ENCODE results near the gene COX11. TPM values are rescaled to one million over a fixed set of nuclear protein-coding genes. Genes with fewer than 3 reads are reported as not detected.

Gene COX11
- total and polyA plus RNA-seq, 12 donors, result 18.9 to 64.6 (median 55.8) TPM

DNA sequence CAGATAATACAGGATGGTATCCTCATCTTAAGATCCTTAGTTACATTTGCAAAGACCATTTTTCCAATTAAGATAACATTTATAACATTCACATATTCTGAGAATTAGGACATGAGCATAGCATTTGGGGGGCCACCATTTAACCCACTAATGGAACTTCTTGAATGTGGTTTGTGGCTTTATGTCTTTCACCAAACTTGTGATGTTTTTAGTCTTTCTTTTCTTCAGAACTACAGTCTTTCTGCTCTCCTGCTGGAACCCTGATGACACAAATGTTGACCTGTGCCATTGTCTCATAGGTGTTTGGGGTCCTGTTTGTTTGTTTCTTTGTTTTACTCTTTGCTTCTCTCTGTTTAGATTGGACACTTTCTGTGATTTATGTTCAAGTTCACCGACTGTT is 23.2 kb downstream of the COX11 start:
- ATAC-seq (no peak), DNase-seq (no peak)
- no peaks in the 10 kb centered on the region for H3K9me3 ChIP-seq
- 72% methylated on average over 1 of the region's 1 CpG for WGBS, 2 donors
- TF ChIP-seq, protein P1, sequence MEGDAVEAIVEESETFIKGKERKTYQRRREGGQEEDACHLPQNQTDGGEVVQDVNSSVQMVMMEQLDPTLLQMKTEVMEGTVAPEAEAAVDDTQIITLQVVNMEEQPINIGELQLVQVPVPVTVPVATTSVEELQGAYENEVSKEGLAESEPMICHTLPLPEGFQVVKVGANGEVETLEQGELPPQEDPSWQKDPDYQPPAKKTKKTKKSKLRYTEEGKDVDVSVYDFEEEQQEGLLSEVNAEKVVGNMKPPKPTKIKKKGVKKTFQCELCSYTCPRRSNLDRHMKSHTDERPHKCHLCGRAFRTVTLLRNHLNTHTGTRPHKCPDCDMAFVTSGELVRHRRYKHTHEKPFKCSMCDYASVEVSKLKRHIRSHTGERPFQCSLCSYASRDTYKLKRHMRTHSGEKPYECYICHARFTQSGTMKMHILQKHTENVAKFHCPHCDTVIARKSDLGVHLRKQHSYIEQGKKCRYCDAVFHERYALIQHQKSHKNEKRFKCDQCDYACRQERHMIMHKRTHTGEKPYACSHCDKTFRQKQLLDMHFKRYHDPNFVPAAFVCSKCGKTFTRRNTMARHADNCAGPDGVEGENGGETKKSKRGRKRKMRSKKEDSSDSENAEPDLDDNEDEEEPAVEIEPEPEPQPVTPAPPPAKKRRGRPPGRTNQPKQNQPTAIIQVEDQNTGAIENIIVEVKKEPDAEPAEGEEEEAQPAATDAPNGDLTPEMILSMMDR (IDR thresholded peaks at IDR 0.05), result no peak
- no peak overlapping the region for H3K27ac ChIP-seq
- H3K4me1 ChIP-seq, result no peaks in the 10 kb centered on the region
- H3K36me3 ChIP-seq, result peaks cover 0 to 15% (median 0%) of the 10 kb centered on the region in 9 donors
- no peaks in the 10 kb centered on the region for H3K27me3 ChIP-seq
- intact Hi-C loops (cut with DNase I), result no loop called here
- no peak overlapping the region for H3K4me3 ChIP-seq

DNA sequence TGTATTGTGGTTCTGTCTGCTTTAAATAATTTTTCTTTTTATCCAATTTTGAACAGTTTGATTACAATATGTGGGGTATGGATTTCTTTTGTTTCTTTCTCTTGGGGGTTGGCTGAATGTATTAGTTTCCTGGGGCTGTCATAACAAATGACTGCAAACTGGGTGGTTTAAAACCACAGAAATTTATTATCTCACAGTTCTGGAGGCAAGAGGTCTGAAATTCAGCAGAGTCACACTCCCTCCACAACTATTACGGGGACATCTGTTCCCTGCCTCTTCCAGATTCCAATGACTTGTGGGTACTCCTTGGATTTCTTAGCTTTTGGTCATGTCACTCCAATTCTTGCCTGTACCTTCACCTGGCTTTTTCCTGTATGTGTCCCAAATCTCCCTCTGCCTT is 23.7 kb downstream of the COX11 start:
- no peaks in the 10 kb centered on the region for H3K9me3 ChIP-seq
- ATAC-seq (no peak), DNase-seq (no peak)
- H3K27me3 ChIP-seq, result no peaks in the 10 kb centered on the region
- TF ChIP-seq, protein P1 (IDR thresholded peaks at IDR 0.05), result no peak
- H3K36me3 ChIP-seq, result peaks cover 0 to 15% (median 0%) of the 10 kb centered on the region in 9 donors
- no peak overlapping the region for H3K27ac ChIP-seq
- intact Hi-C loops (cut with DNase I), result no loop called here
- WGBS, 2 donors, result 76 to 77% methylated on average over 1 of the region's 1 CpG
- H3K4me1 ChIP-seq, result no peaks in the 10 kb centered on the region
- no peak overlapping the region for H3K4me3 ChIP-seq

GRCh38 chr17:54941285-54941684 is 27.2 kb downstream of the COX11 start:
- Histone ChIP-seq H3K4me1 (no peaks in the 10 kb centered on the region), H3K36me3 (peaks cover 0 to 35% (median 0%) of the 10 kb centered on the region in 9 donors), H3K27ac (no peak overlapping the region), H3K4me3 (no peak overlapping the region), H3K27me3 (no peaks in the 10 kb centered on the region), H3K9me3 (no peaks in the 10 kb centered on the region)
- TF ChIP-seq, protein P1 (IDR thresholded peaks at IDR 0.05), result no peak
- 84 to 90% methylated on average over 1 of the region's 1 CpG for WGBS, 2 donors
- intact Hi-C loops (cut with DNase I), result no loop called here
- no peak for ATAC-seq
- no peak for DNase-seq

DNA sequence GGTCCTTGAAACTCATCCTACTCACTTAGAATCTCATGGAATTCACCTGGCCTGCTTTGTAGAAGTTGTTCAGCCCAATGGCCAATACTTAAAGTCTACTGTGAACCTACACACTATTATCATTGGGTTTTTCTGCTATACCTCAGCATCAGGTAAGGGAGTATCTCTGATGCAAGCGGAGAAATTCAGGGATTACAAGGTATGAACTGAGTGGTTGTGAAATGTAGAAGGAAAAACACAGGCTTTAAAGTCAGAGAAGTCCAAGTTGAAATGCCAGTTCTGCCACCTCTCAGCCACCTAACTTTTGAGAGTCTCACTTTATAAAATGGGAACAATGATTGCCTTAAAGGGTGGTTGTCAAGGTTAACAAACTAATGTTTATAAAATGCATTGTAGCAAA is 31.0 kb downstream of the COX11 start:
- no peak for ATAC-seq
- 91 to 95% methylated on average over 1 of the region's 1 CpG for WGBS, 2 donors

More for the DNA sequence above, 31.0 kb downstream of the COX11 start:
- no peaks in the 10 kb centered on the region for H3K27me3 ChIP-seq
- H3K4me1 ChIP-seq, result no peaks in the 10 kb centered on the region
- no peak overlapping the region for H3K4me3 ChIP-seq
- TF ChIP-seq, protein P1 (IDR thresholded peaks at IDR 0.05), result no peak
- H3K9me3 ChIP-seq, result no peaks in the 10 kb centered on the region
- DNase-seq, result no peak
- no peak overlapping the region for H3K27ac ChIP-seq
- H3K36me3 ChIP-seq, result peaks cover 0 to 51% (median 0%) of the 10 kb centered on the region in 9 donors
- intact Hi-C loops (cut with DNase I), result no loop called here

Measured in heart right ventricle (tissue), 16 donors.